ENCODE measurements around the gene TOR2A. TPM values are rescaled to one million over a fixed set of nuclear protein-coding genes. Genes with fewer than 3 reads are reported as not detected.

The TOR2A gene
- polyA plus RNA-seq, 1 donor (not counting 4 experiments of a cell fraction or from before 2014, with no cell fraction given): 2.3 TPM

- Histone ChIP-seq H3K4me2 (ENCODE audit: control insufficient read depth, extremely low read depth, insufficient read depth, low read depth, low read length) (no peak overlapping the region), H3K4me3 (ENCODE audit: control insufficient read depth in 2 of 3, extremely low read depth in 1 of 3, insufficient read depth in 2 of 3, low read depth in 1 of 3, low read length in 3 of 3) (no peak overlapping the region), H3K79me2 (ENCODE audit: control insufficient read depth, insufficient read depth, low read length) (no peaks in the 10 kb centered on the region), H3K9me3 (ENCODE audit: control insufficient read depth, low read depth, low read length) (no peaks in the 10 kb centered on the region), H4K20me1 (ENCODE audit: control insufficient read depth, extremely low read depth, insufficient read depth, low read length) (no peaks in the 10 kb centered on the region), H3K9me1 (ENCODE audit: control insufficient read depth, extremely low read depth, insufficient read depth, low read length) (no peaks in the 10 kb centered on the region), H3K27ac (ENCODE audit: control insufficient read depth, insufficient read depth, low read length) (no peak overlapping the region), H2AFZ (ENCODE audit: control insufficient read depth, low read length) (no peak overlapping the region), H3K27me3 (ENCODE audit: control insufficient read depth, extremely low read depth, insufficient read depth, low read length) (peaks cover 46% of the 10 kb centered on the region), H3K36me3 (ENCODE audit: control insufficient read depth in 2 of 2, extremely low read depth in 1 of 2, insufficient read depth in 2 of 2, low read length in 2 of 2) (no peaks in the 10 kb centered on the region), H3K9ac (ENCODE audit: control insufficient read depth, extremely low read depth, insufficient read depth, low read length) (no peak overlapping the region), H3K4me1 (ENCODE audit: control insufficient read depth, extremely low read depth, insufficient read depth, low read length) (no peaks in the 10 kb centered on the region)
- dilution Hi-C loops (cut with MboI; ENCODE audit: extremely low pct_ligation_motif_present, low sequenced_read_pairs): no loop called here
- TF ChIP-seq EZH2 (IDR thresholded peaks at IDR 0.05; ENCODE audit: low read length) (no peak), CTCF (optimal IDR thresholded peaks at IDR 0.05 in 1 of 3, IDR thresholded peaks at IDR 0.05 in 1 of 3, conservative IDR thresholded peaks at IDR 0.05 in 1 of 3; ENCODE audit: extremely low read depth in 1 of 3, insufficient read depth in 2 of 3, low read length in 3 of 3) (no peak)
- FAIRE-seq (no peak), DNase-seq (ENCODE audit: low read depth, low spot score) (no peak)
Measured at GRCh38 chr9:127756233-127756632, 21.1 kb upstream of the TOR2A start.

- dilution Hi-C loops (cut with MboI; ENCODE audit: extremely low pct_ligation_motif_present, low sequenced_read_pairs): no loop called here
- FAIRE-seq: no peak
- peaks cover 44% of the 10 kb centered on the region for H3K27me3 ChIP-seq (ENCODE audit: control insufficient read depth, extremely low read depth, insufficient read depth, low read length)
Measured at GRCh38 chr9:127755061-127756060, 20.3 kb upstream of the TOR2A start.

More at GRCh38 chr9:127755061-127756060, 20.3 kb upstream of the TOR2A start:
- Histone ChIP-seq H3K4me1 (ENCODE audit: control insufficient read depth, extremely low read depth, insufficient read depth, low read length) (no peaks in the 10 kb centered on the region), H3K79me2 (ENCODE audit: control insufficient read depth, insufficient read depth, low read length) (no peaks in the 10 kb centered on the region), H3K9me1 (ENCODE audit: control insufficient read depth, extremely low read depth, insufficient read depth, low read length) (no peaks in the 10 kb centered on the region), H4K20me1 (ENCODE audit: control insufficient read depth, extremely low read depth, insufficient read depth, low read length) (no peaks in the 10 kb centered on the region), H3K9me3 (ENCODE audit: control insufficient read depth, low read depth, low read length) (no peaks in the 10 kb centered on the region), H3K4me3 (ENCODE audit: control insufficient read depth in 2 of 3, extremely low read depth in 1 of 3, insufficient read depth in 2 of 3, low read depth in 1 of 3, low read length in 3 of 3) (no peak overlapping the region), H3K36me3 (ENCODE audit: control insufficient read depth in 2 of 2, extremely low read depth in 1 of 2, insufficient read depth in 2 of 2, low read length in 2 of 2) (no peaks in the 10 kb centered on the region), H2AFZ (ENCODE audit: control insufficient read depth, low read length) (no peak overlapping the region), H3K27ac (ENCODE audit: control insufficient read depth, insufficient read depth, low read length) (no peak overlapping the region), H3K9ac (ENCODE audit: control insufficient read depth, extremely low read depth, insufficient read depth, low read length) (no peak overlapping the region), H3K4me2 (ENCODE audit: control insufficient read depth, extremely low read depth, insufficient read depth, low read depth, low read length) (no peak overlapping the region)
- DNase-seq (ENCODE audit: low read depth, low spot score): no peak
- no peak for TF ChIP-seq CTCF (optimal IDR thresholded peaks at IDR 0.05 in 1 of 3, IDR thresholded peaks at IDR 0.05 in 1 of 3, conservative IDR thresholded peaks at IDR 0.05 in 1 of 3; ENCODE audit: extremely low read depth in 1 of 3, insufficient read depth in 2 of 3, low read length in 3 of 3)
- TF ChIP-seq EZH2 (IDR thresholded peaks at IDR 0.05; ENCODE audit: low read length): peak; percentile 63
